H9 (cell line): ENCODE data around the gene HSPA2. TPM values are rescaled to one million over a fixed set of nuclear protein-coding genes. Genes with fewer than 3 reads are reported as not detected.

Experiments used
- DNase-seq: peaks from one replicate; pipeline ENCODE4 v3.0.0-alpha.2; 2017
- H2AFZ ChIP-seq: one replicate; pipeline ENCODE4 v1.6.1; 2013; ENCODE audit warnings: mild to moderate bottlenecking, low read length, control low read depth, moderate library complexity
- H2AK5ac ChIP-seq: 2 replicates; pipeline ENCODE4 v1.6.1; 2013; ENCODE audit warnings: low read length, control low read depth, mixed read lengths; ENCODE audit not compliant: insufficient read length
- H2BK120ac ChIP-seq: one replicate; pipeline ENCODE4 v1.6.1; 2013; ENCODE audit warnings: low read depth, mild to moderate bottlenecking, low read length, control low read depth, inconsistent platforms; ENCODE audit not compliant: poor library complexity, severe bottlenecking
- H2BK12ac ChIP-seq: 2 replicates; pipeline ENCODE4 v1.6.1; 2013; ENCODE audit warnings: low read length, control low read depth, mixed read lengths, low read depth; ENCODE audit not compliant: insufficient read length
- H2BK15ac ChIP-seq: 2 replicates; pipeline ENCODE4 v1.6.1; 2013; ENCODE audit warnings: low read depth, low read length, control low read depth
- H2BK20ac ChIP-seq: one replicate; pipeline ENCODE4 v1.6.1; 2013; ENCODE audit warnings: low read depth, mild to moderate bottlenecking, low read length, control low read depth, inconsistent platforms; ENCODE audit not compliant: poor library complexity, severe bottlenecking
- H2BK5ac ChIP-seq: 2 replicates; pipeline ENCODE4 v1.6.1; 2013; ENCODE audit warnings: low read length, control low read depth, mixed read lengths; ENCODE audit not compliant: insufficient read length
- H3K14ac ChIP-seq: 2 replicates; pipeline ENCODE4 v1.6.1; 2013; ENCODE audit warnings: low read length, control low read depth; ENCODE audit not compliant: insufficient read depth
- H3K18ac ChIP-seq: 2 replicates; pipeline ENCODE4 v1.6.1; 2013; ENCODE audit warnings: low read depth, mild to moderate bottlenecking, mixed read lengths, low read length, control low read depth; ENCODE audit not compliant: insufficient read length
- H3K23ac ChIP-seq: 2 replicates; pipeline ENCODE4 v1.6.1; 2013; ENCODE audit warnings: low read length, control low read depth, mixed read lengths, low read depth; ENCODE audit not compliant: insufficient read length
- H3K23me2 ChIP-seq: 2 replicates; pipeline ENCODE4 v1.6.1; 2013; ENCODE audit warnings: low read depth, mild to moderate bottlenecking, mixed read lengths, low read length, control low read depth; ENCODE audit not compliant: insufficient read length, poor library complexity, severe bottlenecking
- H3K27ac ChIP-seq: 2 replicates; pipeline ENCODE4 v1.5.1; 2013; ENCODE audit warnings: low read length, control low read depth, mixed read lengths, low read depth; ENCODE audit not compliant: insufficient read length
- H3K27me3 ChIP-seq: 2 replicates; pipeline ENCODE4 v1.6.1; 2013; ENCODE audit warnings: low read length, control low read depth, inconsistent platforms; ENCODE audit not compliant: insufficient read depth
- H3K4ac ChIP-seq: 2 replicates; pipeline ENCODE4 v1.6.1; 2013; ENCODE audit warnings: low read depth, mild to moderate bottlenecking, control low read depth, inconsistent platforms, low read length, moderate library complexity
- H3K4me1 ChIP-seq: 2 replicates; pipeline ENCODE4 v1.6.1; 2013; ENCODE audit warnings: low read length, control low read depth, inconsistent platforms; ENCODE audit not compliant: insufficient read depth
- H3K4me2 ChIP-seq: 2 replicates; pipeline ENCODE4 v1.6.1; 2013; ENCODE audit warnings: low read length, control low read depth, mixed read lengths; ENCODE audit not compliant: insufficient read length, insufficient read depth
- H3K56ac ChIP-seq: 2 replicates; pipeline ENCODE4 v1.6.1; 2013; ENCODE audit warnings: low read depth, mild to moderate bottlenecking, mixed read lengths, low read length, control low read depth; ENCODE audit not compliant: insufficient read length
- H3K79me1 ChIP-seq: 2 replicates; pipeline ENCODE4 v1.6.1; 2013; ENCODE audit warnings: low read depth, mild to moderate bottlenecking, moderate library complexity, low read length, control low read depth, inconsistent platforms; ENCODE audit not compliant: insufficient read depth, poor library complexity, severe bottlenecking
- H3K79me2 ChIP-seq: 2 replicates; pipeline ENCODE4 v1.6.1; 2013; ENCODE audit warnings: low read length, control low read depth, inconsistent platforms; ENCODE audit not compliant: insufficient read depth
- H3K9ac ChIP-seq: 2 replicates; pipeline ENCODE4 v1.6.1; 2013; ENCODE audit warnings: low read length, control low read depth, mixed read lengths; ENCODE audit not compliant: insufficient read length; ENCODE audit errors: extremely low read depth
- H3K9me3 ChIP-seq: one replicate; pipeline ENCODE4 v1.6.1; 2013; ENCODE audit warnings: low read depth, low read length, inconsistent platforms; ENCODE audit not compliant: control insufficient read depth
- H3T11ph ChIP-seq: one replicate; pipeline ENCODE4 v1.6.1; 2013; ENCODE audit warnings: mild to moderate bottlenecking, low read length, control low read depth, inconsistent platforms
- H4K20me1 ChIP-seq: one replicate; pipeline ENCODE4 v1.6.1; 2013; ENCODE audit not compliant: control insufficient read depth, insufficient read length, insufficient read depth
- H4K5ac ChIP-seq: 2 replicates; pipeline ENCODE4 v1.6.1; 2013; ENCODE audit warnings: low read depth, mild to moderate bottlenecking, mixed read lengths, low read length, control low read depth; ENCODE audit not compliant: insufficient read length
- H4K8ac ChIP-seq: replicated peaks from 2 replicates; pipeline ENCODE4 v1.6.1; 2013; ENCODE audit warnings: low read length, control low read depth, mixed read lengths, low read depth; ENCODE audit not compliant: insufficient read length
- H4K91ac ChIP-seq: 2 replicates; pipeline ENCODE4 v1.6.1; 2013; ENCODE audit warnings: low read depth, mild to moderate bottlenecking, moderate library complexity, mixed read lengths, low read length, control low read depth; ENCODE audit not compliant: insufficient read length
- H3K27ac Mint-ChIP-seq, 3 experiments: 2 replicates in 2 of 3; 3 replicates in 1 of 3; pipeline ENCODE4 v1.8.0; 2020 to 2021; ENCODE audit warnings: mixed read lengths in 3 of 3, mild to moderate bottlenecking in 1 of 3, moderate library complexity in 1 of 3
- H3K27me3 Mint-ChIP-seq: 2 replicates; pipeline ENCODE4 v1.8.0; 2021; ENCODE audit warnings: low read depth, mild to moderate bottlenecking, moderate library complexity, mixed read lengths
- H3K36me3 Mint-ChIP-seq, 3 experiments: 2 replicates in 2 of 3; 3 replicates in 1 of 3; pipeline ENCODE4 v1.8.0; 2020 to 2021; ENCODE audit warnings: low read depth in 3 of 3, mixed read lengths in 3 of 3; ENCODE audit not compliant: insufficient read depth in 1 of 3
- H3K4me1 Mint-ChIP-seq, 2 experiments: 2 replicates each; pipeline ENCODE4 v1.8.0; 2020; ENCODE audit warnings: mixed read lengths in 2 of 2
- H3K4me3 Mint-ChIP-seq, 2 experiments: 2 replicates in 1 of 2; 3 replicates in 1 of 2; pipeline ENCODE4 v1.8.0; 2020 to 2021; ENCODE audit warnings: mild to moderate bottlenecking in 2 of 2, mixed read lengths in 2 of 2, moderate library complexity in 1 of 2
- H3K9me3 Mint-ChIP-seq, 2 experiments: 2 replicates in 1 of 2; 3 replicates in 1 of 2; pipeline ENCODE4 v1.8.0; 2020; ENCODE audit warnings: mild to moderate bottlenecking in 2 of 2, mixed read lengths in 2 of 2, moderate library complexity in 1 of 2
- CTCF ChIP-seq: fragments of 200-600 bp; sonication (generic); conservative IDR thresholded peaks from 3 replicates; pipeline ENCODE4 v1.8.0; 2021; ENCODE audit warnings: antibody characterized with exemption, mild to moderate bottlenecking
- WGBS: extraction: QIAGEN DNeasy Blood & Tissue Kit; methylation state at CpG from one replicate; pipeline ENCODE4 v1.1.7; 2013; ENCODE audit warnings: missing lambda C conversion rate, low lambda C conversion rate, mixed read lengths; ENCODE audit not compliant: insufficient read length; ENCODE audit errors: extremely low coverage; 5-methylcytosine and 5-hydroxymethylcytosine counted together
- total RNA-seq: library from RNA; stranded (reverse); gene quantifications from 2 replicates; pipeline ENCODE4 v1.2.1, GENCODE V29; 2021

The HSPA2 gene
- total RNA-seq, 1 experiment from 2014 or later, result 25.8 TPM

DNA sequence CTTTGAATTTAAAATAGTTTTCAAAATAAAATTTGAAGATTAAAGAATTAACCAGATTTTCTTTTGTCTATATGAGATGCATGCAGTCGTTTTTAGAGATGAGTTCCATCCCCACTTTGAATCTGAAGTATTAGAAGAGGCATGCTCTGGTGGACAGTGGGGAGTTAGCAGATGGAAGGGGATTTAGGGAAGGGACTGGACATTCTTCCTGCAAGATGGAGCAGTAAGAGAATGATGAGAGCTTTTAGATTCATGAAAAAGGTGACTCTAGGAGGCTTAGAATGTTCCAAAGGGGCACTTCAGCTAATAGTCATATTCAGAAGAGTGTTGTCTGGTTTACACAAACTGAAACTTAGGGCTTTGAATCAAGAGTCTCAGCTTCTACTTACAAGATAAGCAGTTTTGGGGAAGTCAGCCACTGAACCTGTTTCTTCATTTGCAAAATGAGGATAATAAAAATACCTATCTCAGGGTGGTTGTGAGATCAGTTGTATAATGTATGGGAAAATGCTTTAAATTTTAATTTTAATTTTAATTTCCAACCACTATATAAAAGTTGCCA lies 32.2 kb upstream of the HSPA2 start:
- Histone ChIP-seq H3K23me2 (peaks cover 8% of the 10 kb centered on the region), H2BK15ac (no peak overlapping the region), H3K9me3 (no peaks in the 10 kb centered on the region), H2BK20ac (no peak overlapping the region), H3K4me1 (no peaks in the 10 kb centered on the region; the same call in 1 of the 2 replicates), H3K27me3 (no peaks in the 10 kb centered on the region), H4K91ac (no peak overlapping the region), H4K5ac (no peak overlapping the region), H3K56ac (no peak overlapping the region), H3T11ph (no peak overlapping the region), H2AFZ (no peak overlapping the region), H3K79me2 (peaks cover 35% of the 10 kb centered on the region; the same call in 1 of the 2 replicates), H2BK12ac (no peak overlapping the region), H3K79me1 (no peaks in the 10 kb centered on the region), H3K18ac (no peak overlapping the region), H3K4ac (no peak overlapping the region), H3K23ac (no peak overlapping the region), H4K20me1 (no peaks in the 10 kb centered on the region), H2BK120ac (no peak overlapping the region), H2BK5ac (no peak overlapping the region), H3K9ac (no peak overlapping the region), H2AK5ac (no peak overlapping the region), H4K8ac (no peak overlapping the region), H3K27ac (no peak overlapping the region), H3K14ac (no peak overlapping the region), H3K4me2 (no peak overlapping the region)
- no peak overlapping the region for H3K27ac Mint-ChIP-seq
- H3K4me3 Mint-ChIP-seq, result no peak overlapping the region; a peak in 1 of 5 replicates
- H3K27me3 Mint-ChIP-seq, result no peaks in the 10 kb centered on the region
- H3K36me3 Mint-ChIP-seq, result peaks cover 0 to 7% (median 0%) of the 10 kb centered on the region in 3 experiments; a peak in 1 of 7 replicates
- no CpG with 5 or more reads among the region's 1 CpG for WGBS
- TF ChIP-seq CTCF, result no peak
- H3K4me1 Mint-ChIP-seq, result peaks cover 49 to 51% of the 10 kb centered on the region in 2 experiments
- no peak for DNase-seq
- no peaks in the 10 kb centered on the region for H3K9me3 Mint-ChIP-seq
